ENCODE data around the gene TRDMT1. TPM values are rescaled to one million over a fixed set of nuclear protein-coding genes. Genes with fewer than 3 reads are reported as not detected.
A peak's percentile ranks its signal among the peaks of the same experiment; 100 is the strongest.

Gene TRDMT1
- total RNA-seq, 1 donor from 2014 or later: 35.6 TPM

- Histone ChIP-seq H2AFZ (replicated peaks) (peak overlapping the region; percentile 14), H4K20me1 (ENCODE audit: low read depth) (no peaks in the 10 kb centered on the region), H3K4me1 (peaks cover 35% of the 10 kb centered on the region), H3K9me3 (ENCODE audit: low read depth) (no peaks in the 10 kb centered on the region), H3K36me3 (no peaks in the 10 kb centered on the region), H3K4me3 (peak overlapping the region; percentile 77), H3K9ac (peak overlapping the region; percentile 5), H3K4me2 (peak overlapping the region; percentile 95), H3K27ac (peak overlapping the region; percentile 16), H3K27me3 (no peaks in the 10 kb centered on the region), H3F3A (ENCODE audit: low read depth) (peaks cover 34% of the 10 kb centered on the region), H3K79me2 (ENCODE audit: low read depth) (peaks cover 63% of the 10 kb centered on the region)
- Mint-ChIP-seq H3K36me3 (peaks cover 6% of the 10 kb centered on the region), H3K4me3 (peak overlapping the region; percentile 93), H3K4me1 (peaks cover 44% of the 10 kb centered on the region), H3K27ac (peak overlapping the region; percentile 99), H3K27me3 (ENCODE audit: insufficient read depth, low read depth) (no peaks in the 10 kb centered on the region), H3K9me3 (peaks cover 9% of the 10 kb centered on the region)
- DNase-seq (ENCODE audit: low spot score): peak; percentile 16
- TF ChIP-seq EZH2 (IDR thresholded peaks at IDR 0.05) (no peak), CTCF (IDR thresholded peaks at IDR 0.05) (no peak), EZH2phosphoT487 (IDR thresholded peaks at IDR 0.05) (no peak)
These were observed 2.1 kb downstream of the TRDMT1 start for GRCh38 chr10:17199351-17199804.

- H3K4me1 Mint-ChIP-seq: peaks cover 26% of the 10 kb centered on the region
- TF ChIP-seq EZH2phosphoT487 (IDR thresholded peaks at IDR 0.05) (no peak), CTCF (IDR thresholded peaks at IDR 0.05) (no peak), EZH2 (IDR thresholded peaks at IDR 0.05) (no peak)
- Histone ChIP-seq H3F3A (ENCODE audit: low read depth) (peaks cover 18% of the 10 kb centered on the region), H4K20me1 (ENCODE audit: low read depth) (no peaks in the 10 kb centered on the region), H3K9me3 (ENCODE audit: low read depth) (no peaks in the 10 kb centered on the region), H3K36me3 (no peaks in the 10 kb centered on the region), H3K27me3 (no peaks in the 10 kb centered on the region), H3K4me3 (no peak overlapping the region), H3K4me1 (peaks cover 21% of the 10 kb centered on the region), H3K79me2 (ENCODE audit: low read depth) (peaks cover 89% of the 10 kb centered on the region), H3K27ac (no peak overlapping the region), H3K9ac (no peak overlapping the region), H2AFZ (replicated peaks) (no peak overlapping the region), H3K4me2 (no peak overlapping the region)
- no peaks in the 10 kb centered on the region for H3K27me3 Mint-ChIP-seq (ENCODE audit: insufficient read depth, low read depth)
- H3K36me3 Mint-ChIP-seq: peaks cover 16% of the 10 kb centered on the region
- no peak overlapping the region for H3K27ac Mint-ChIP-seq
- no peak for DNase-seq (ENCODE audit: low spot score)
- H3K4me3 Mint-ChIP-seq: no peak overlapping the region
- peaks cover 21% of the 10 kb centered on the region for H3K9me3 Mint-ChIP-seq
These were observed 4.9 kb downstream of the TRDMT1 start for GRCh38 chr10:17196573-17196972.

GRCh38 chr10:17196045-17196444, 5.4 kb downstream of the TRDMT1 start:
- H3K27me3 Mint-ChIP-seq (ENCODE audit: insufficient read depth, low read depth): no peaks in the 10 kb centered on the region
- peaks cover 23% of the 10 kb centered on the region for H3K4me1 ChIP-seq
- no peaks in the 10 kb centered on the region for H4K20me1 ChIP-seq (ENCODE audit: low read depth)
- H3K4me2 ChIP-seq: no peak overlapping the region
- H3K4me3 Mint-ChIP-seq: no peak overlapping the region
- no peaks in the 10 kb centered on the region for H3K27me3 ChIP-seq
- H3K9me3 Mint-ChIP-seq: peaks cover 21% of the 10 kb centered on the region
- TF ChIP-seq CTCF (IDR thresholded peaks at IDR 0.05) (no peak), EZH2 (IDR thresholded peaks at IDR 0.05) (no peak), EZH2phosphoT487 (IDR thresholded peaks at IDR 0.05) (no peak)
- H3K4me3 ChIP-seq: no peak overlapping the region
- H3K36me3 ChIP-seq: no peaks in the 10 kb centered on the region
- no peak overlapping the region for H3K27ac ChIP-seq
- H3K36me3 Mint-ChIP-seq: peaks cover 18% of the 10 kb centered on the region
- H3K9me3 ChIP-seq (ENCODE audit: low read depth): no peaks in the 10 kb centered on the region
- no peak for DNase-seq (ENCODE audit: low spot score)
- H2AFZ ChIP-seq (replicated peaks): no peak overlapping the region
- H3K9ac ChIP-seq: no peak overlapping the region
- H3K4me1 Mint-ChIP-seq: peaks cover 27% of the 10 kb centered on the region
- peaks cover 12% of the 10 kb centered on the region for H3F3A ChIP-seq (ENCODE audit: low read depth)
- no peak overlapping the region for H3K27ac Mint-ChIP-seq
- peaks cover 94% of the 10 kb centered on the region for H3K79me2 ChIP-seq (ENCODE audit: low read depth)

Measured in neural progenitor cell (in vitro differentiated cells).